HG03558 (cell line): Measurements from ENCODE around the gene SHB.

Source experiments
- ATAC-seq: cut with Tn5 transposase; IDR thresholded peaks from one replicate; pipeline ENCODE4 v1.9.1; 2021; ENCODE audit warnings: moderate number of reproducible peaks; ENCODE audit not compliant: unreplicated experiment; ENCODE audit errors: extremely low read depth

Gene SHB

DNA sequence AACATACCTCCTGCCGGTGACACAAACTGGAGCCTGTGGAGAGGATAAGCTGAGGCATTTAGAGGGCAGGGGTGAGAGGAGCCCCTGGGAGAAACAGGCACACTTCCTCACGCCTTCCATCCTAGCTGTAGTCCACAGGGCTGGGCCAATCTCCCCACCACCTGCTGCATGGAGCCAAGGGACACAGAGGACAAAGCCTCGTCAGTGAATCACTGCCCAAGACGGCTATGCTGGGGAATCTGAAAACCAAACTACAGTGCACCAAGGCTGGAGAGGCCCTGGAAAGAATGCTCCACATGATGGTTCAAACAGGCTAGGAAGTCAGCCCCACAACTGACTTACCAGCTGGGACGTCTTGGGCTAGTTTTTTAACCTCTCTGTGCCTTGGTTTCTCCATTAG lies 57.0 kb downstream of the SHB start:
- ATAC-seq = no peak

DNA sequence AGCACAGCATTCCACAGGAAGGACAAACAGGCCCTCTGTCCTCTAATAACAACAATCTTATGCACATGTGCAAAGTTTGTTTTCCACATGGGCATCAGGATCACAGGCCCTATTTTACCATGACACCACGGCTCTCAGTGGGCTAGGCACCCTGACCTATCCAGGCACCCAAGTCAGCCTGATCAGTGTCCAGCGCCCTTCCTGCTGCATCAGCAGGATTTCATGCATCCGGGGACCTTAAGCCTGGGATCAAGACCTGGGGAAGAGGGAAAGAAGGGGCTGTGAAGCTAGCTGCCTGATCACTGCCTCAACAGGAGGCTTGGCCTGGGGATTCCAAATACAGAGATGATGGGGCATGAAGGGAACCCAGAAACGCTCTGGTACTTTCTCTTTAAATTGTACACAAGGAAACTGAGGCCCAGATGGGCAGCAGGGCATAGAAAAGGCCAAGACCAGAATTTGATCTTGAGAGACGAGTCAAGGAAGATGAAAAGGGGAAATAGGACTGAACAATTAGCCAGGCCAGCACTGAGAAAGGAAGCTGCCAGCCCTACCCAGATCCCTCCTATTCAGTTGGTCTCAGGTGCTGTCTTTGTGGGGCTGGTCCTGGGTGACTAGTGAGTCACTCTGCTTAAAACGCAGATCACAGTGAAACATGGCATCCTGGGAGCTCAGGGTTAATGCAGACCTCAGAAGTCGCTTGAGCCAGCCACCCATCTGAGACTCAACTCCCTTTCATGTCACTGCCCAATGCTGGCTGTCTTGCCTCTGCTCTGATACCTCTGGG lies 57.9 kb downstream of the SHB start:
- ATAC-seq = no peak

DNA sequence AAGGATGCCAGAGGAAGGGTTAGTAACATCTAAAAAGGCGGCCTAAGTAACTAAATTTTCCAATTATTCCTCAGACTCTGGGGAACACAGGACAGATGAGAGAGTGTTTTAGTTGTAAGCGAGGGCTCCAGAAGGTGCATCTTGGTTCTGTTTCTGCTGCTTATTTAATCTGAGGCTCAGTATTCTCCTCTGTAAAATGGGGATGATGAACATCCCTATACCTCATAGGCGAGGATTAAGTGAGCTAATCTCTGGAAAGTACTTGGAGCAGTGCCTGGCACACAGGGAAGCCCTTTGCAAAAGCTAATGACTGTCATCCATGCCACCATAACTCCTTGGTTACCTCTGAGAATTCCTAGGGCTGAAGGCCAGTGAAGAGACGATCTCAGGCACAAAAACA lies 59.0 kb downstream of the SHB start:
- no peak for ATAC-seq

DNA sequence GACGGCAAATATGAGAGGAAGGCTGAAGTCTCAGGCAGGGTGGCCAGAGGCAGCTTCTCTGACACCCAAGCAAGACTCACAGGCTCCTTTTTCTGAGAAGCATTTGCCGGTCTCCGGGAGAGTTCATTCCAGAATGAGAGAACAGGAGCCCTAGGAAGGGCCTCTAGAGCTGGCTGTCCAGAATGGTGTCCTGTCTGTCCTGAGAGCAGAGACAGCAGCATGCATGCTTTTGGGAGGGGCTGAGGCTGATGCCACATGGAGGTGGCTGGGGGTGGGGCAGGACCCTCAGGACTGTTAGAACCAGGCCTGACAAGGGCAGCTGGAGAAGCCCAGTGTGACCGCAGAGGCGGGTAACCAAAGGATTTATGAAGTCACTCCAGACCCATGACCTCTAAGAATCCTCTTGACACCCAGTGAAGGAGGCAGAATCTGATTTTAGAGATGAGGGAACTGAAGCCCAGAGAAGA lies 60.0 kb downstream of the SHB start:
- ATAC-seq = no peak

DNA sequence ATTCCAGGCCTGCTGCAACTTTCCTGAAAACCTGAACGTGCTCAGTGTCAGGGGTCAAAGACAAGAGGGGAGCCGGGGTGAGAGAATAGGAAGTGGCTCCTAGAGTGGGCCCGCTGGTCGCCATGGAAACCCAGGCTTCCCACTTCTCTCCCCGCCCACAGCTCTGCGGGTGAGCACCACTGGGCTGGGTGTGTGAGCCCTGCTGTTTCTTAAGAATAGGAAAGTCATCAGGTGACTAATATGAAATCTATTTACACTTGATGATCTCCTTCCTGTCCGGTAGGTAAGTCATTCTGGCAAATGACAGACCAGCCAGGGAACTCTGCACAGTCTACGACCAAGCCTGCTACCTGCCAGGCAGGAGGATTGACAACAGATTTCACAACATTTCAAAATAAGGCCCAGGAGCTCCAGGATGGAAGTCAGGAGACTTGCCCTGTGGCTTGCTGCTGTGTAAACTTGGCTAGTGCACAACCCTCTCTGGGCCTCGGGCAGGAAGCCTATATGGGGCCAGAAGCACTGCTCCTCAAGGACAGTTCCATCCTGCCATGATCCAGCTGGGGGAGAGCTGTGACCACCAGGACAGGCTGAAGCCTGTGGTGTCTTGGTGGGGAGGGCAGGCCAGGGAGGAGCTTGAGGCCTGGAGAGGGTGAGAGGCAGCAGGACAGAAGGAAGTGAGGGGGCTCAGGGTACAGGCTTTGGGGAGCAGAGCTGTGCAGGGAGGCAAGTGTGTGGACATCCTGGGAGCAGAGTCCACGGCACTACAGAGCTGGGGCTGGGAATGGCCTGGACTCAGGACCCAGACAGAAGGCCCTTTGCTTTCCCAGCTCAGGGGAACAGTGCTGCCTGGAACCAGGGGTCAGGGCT lies 60.6 kb downstream of the SHB start:
- ATAC-seq = peak; percentile 50

DNA sequence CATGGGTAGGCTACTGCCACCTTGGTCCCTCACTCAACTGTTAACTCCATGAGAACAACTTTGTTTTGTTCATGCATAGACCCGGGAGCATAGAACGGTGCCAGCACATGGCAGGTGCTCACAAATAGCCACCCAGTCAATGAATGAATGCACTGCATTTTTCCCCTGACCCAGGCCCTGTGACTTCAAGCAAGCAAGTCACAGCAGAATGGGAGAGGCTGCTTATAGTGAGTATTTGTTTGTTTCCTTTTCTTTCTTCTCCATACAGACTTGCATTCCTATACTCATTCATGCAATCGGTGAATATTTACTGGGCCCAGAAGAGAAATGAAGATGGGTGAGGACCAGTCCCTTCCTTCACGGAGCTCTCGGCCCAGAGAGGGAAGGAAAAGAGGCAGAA lies 62.0 kb downstream of the SHB start:
- ATAC-seq = no peak

DNA sequence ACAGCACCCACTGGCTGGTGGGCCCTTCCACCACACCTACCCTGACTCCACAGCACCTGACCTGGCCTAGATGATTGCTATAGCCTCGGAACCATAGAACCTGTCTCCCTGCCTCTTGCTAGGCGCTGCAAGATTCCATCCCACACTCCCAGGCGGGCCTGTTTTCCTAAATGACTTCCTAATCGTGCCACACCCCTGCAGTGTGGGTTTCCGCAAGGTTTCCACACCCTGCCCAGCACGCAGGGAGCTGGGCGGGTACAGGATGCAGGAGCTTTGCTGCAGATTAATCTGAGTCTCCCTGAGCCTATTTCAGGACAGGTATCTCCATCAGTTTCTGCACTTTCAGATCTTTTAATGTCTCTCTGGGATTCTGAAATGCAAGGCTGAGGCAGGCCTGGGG lies 62.9 kb downstream of the SHB start:
- no peak for ATAC-seq

DNA sequence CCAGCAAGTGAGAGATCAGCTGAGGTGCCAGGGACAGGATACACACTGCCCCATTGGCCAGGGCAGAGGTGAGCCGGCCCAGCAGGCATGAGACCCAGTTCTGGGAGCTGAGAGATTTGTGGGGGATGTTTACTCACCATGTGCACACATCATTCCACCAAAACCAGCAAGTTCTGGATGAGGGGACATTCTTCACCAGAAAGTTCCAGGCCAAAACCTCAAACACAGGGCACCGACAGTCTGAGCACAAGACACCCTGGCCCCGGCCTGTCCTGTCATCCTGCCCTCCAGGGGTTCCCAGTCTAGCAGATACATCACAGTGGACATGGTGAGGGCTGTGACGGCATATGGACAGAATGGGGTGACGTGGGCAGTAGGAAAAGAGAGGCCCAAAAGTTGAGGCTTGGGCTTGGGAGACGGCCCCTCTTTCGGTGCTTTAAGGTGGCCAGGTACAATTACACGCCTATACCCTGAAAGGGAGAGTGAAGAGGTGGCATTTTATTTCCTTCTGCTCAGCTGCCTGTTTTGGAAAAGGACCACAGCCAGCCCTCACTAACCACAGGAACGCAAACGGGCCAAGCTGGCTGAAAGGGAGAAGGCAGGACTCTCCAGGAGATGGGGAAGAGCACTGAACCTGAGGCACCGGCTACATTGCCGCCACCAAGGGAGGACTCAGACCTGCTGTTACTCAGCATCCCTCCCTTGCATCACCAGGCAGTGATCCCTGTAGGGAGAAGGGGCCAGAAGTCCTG lies 64.0 kb downstream of the SHB start:
- no peak for ATAC-seq

DNA sequence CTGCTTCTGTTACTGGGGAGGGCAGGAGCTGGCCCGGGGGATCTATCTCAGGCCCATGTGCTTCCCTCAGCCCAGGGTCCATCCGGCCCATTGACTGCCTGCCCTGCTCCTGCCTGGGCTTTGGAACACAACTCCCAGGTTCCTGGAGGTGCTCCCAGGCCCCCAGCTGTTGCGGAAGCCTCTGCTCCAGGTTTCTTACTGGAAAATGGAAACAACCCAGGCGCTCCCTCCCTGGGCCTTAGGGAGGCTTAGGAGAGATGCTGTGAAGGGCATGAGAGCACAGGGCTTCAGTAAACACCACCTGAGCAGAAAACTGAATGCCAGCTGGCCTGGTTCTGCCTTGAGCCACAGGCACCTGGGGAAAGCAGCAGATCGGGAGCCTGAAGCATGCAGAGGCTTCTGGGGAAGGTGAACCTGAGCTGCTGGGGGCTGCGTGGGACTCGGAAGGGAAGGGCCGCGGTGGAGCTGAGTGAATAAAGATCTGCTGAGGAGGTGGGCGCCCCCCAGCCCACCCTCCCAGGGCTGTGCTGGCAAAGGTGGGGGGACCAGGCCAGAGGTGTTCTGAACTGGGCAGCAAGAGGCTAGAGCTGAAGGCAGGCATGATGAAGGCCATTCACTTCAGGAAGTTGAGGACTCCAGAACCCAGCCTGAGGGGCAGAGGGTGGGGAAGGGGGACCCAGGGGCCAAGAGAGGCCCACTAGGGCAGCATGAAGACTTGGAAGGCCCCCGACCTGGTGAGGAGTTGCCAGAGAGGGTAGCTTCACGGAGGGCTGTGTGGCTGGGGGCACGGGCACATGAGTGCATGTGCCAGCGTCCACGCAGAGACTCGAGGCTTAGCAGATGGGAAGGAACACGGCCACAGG lies 64.8 kb downstream of the SHB start:
- ATAC-seq = no peak

DNA sequence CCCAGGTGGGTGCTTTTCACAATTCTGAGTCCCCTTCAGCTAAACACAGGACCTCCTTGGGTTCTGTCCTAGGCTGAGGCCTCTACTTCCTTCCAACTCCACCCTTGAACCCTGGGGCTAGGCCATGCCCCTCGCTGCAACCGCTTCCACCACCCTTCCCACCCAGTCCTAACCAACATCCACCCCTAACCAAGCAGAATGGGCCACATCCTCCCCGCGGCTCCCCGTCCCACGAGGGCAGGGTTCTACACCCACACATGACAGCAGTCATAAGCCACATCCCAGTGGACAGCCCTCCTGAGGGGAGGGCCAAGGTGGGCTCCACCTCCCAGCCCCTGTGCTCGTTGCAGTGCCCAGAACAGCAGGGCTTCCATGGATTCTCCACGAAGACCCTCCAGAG lies 65.8 kb downstream of the SHB start:
- no peak for ATAC-seq

DNA sequence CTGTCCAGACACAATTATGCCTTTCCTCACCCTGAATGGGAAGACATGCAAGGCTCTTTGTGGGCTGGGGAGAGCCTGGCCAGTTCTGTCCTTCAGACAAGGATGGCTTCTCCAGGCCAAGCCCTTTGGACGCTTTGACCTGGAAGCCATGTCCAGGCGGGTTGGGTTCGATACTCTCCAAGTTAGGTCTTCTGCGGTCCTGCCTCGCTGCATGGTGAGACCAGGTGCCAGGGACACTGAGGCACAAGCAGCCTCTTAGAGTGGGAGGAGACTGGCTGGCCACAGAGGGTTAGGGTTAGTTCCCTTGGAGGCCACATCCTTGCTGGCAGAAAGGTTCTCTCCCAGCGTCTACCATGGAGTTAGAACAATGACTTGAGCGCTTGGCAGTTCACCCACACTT lies 67.6 kb downstream of the SHB start:
- no peak for ATAC-seq

DNA sequence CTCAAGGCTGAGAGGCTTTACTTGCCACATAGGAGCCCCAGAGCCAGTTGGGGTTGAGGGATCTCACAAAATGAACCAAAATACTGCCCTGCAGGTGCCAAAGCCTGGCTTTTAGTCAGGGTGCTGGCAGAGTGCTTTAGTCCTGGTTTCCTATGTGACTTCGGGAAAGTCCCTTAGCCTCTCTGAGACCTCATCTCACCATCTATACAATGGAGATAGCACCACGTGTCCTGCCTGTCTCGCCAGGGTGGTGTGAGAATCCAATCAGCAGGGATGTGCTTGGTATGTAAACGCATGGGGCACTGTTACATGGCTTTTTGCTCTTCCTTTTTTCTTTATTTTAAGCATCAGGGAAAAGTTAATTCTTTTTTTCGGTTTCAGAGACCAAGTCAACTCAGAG lies 68.3 kb downstream of the SHB start:
- ATAC-seq = no peak

DNA sequence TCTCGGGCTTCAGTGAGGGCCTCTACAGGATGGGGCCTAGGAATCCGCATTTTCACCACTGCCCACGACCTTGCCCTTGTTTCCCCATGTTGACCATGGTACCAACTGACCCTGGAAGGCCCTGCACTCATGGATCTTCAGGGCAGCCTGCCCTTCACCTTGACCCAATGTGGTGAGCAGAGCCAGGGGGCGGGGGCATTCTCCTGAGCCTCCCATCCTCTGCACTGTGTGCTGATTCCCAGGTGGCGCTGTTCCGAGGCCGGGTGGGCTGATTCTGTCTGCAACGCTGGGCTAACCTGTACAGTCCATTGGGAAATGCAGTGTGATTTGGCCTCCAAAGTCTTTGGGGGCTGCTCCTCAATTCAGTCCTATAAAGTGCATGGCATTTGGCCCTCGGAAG lies 68.7 kb downstream of the SHB start:
- no peak for ATAC-seq

DNA sequence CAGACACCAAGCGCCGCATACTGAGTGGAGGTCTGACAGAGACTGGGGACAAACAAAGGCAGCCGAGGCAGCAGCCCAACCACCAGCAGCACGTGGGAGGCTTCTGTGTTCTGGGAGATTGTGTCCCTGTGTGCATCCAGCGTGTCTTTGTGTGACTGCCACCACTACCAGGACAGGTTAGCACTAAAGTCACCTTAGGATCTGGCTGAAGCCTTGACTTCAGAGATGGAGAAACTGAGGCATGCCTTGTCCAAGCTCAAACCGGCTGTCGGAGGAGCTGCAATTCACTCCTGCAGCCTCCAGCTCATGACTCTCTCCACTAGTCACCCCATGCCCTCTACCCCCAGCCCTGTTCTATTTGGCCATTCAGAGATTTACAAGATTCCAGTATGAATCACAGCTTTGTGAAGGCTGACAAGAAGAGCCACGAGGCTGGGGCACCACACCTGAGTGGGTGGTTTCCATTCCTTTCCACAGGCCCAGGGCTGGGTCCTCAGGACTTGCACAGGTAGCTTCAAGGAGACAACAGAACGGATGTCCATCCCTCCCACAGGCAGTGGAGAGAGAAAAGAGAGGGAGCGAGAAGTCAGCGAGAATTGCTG lies 69.3 kb downstream of the SHB start:
- ATAC-seq = no peak

DNA sequence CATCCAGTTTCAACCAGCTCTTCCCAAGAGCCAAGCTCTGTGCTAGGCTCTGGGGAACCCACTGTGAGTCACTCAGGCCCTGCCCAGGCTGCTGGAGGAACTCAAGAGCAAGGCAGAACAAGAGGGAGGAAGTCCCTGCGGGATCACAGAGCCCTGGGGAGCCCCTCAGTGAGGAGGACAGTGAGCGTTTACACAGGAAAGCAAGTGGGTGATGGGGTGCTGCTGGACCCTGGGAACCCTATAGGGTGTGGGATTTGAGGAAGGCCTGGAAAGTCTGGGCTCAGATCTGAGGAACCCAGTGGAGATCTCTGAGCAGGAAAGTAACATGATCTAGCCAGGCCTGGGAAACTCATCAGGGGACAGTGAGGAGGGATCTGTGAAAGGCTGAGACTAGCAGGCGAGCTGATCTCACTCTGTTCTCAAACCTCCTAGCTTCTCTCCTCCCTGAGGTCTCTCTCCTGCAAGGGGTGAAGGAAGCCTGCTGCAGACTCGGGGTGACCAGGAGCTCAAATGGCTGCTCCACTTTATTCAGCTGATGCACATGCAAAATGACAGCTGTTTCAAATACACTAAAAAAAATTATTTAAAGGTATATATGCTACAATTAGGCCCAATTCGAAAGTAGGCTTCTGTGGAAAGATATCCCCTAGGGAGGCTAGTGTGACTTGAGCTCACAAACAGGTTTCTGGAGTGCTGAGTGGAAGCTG lies 70.0 kb downstream of the SHB start:
- no peak for ATAC-seq

DNA sequence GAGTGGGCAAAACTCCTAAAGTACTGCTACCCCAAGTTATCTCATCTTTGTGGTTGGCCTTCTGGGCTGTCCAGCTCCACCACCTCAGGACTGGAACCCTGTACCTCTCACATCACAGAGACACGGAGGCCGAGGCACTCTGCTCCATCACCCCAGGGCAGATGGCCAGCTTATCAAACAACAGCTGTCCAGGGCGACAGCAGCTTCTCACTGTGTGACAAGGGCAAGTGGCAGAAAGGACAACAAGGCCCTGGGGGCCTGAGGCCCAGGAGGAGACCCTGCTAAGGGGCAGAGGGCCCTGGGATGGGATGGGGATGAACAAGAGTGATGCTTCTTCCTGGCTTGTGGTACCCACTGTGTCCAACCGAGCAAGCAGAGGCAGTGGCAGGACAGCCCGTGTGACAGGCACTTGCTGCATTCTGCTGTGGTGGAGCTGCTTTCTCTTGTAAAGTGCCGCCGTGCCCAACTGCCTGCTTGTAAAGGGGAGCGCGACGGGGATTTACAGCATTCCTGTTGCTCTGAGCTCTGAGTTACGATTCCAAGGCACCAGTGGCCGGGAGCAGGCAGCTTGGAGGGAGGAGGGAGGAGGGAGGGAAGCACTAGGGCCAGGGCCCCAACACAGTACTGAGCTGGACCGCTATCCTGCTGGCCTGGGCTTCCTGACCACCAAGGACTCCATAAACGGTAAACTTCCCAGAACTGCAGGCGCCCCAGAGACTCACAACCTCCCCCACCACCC lies 71.2 kb downstream of the SHB start:
- ATAC-seq = no peak

DNA sequence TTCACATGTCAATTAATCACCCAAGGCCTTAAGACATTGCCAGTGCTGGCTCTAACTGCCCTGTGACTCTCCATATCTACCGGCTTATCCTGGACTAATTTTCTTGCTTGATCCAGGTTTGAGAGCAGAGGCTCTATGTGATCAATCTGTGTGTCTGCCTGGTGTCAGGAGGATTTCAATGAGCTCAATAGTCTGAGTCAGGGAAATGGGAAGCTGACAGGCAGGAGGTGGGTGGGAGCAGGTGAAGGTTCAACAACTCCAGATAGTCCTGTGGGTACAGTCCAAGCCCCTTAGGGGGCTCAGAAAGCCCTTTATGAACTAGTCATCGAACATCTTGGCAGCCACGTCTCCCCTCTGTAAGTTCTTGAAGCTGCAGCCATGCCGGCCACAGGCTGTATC lies 72.2 kb downstream of the SHB start:
- no peak for ATAC-seq
